Breast epithelium (tissue), 4 donors: ENCODE measurements around the gene PALM2AKAP2. TPM values are rescaled to one million over a fixed set of nuclear protein-coding genes. Genes with fewer than 3 reads are reported as not detected.

Experiments used
- DNase-seq, 2 donors: peaks; one replicate each; pipeline ENCODE4 v3.0.0-alpha.2; 2019; ENCODE audit warnings: low spot score in 2 of 2
- H3K27ac ChIP-seq, 2 donors: fragments of 200-600 bp; sonication (generic) in 1 of 2; one replicate each; pipeline ENCODE4 v1.5.1; 2016 to 2019; ENCODE audit warnings: mild to moderate bottlenecking in 1 of 2
- H3K27me3 ChIP-seq, 2 donors: fragments of 200-600 bp; sonication (generic) in 1 of 2; one replicate each; pipeline versions ENCODE4 v1.5.1 to v1.6.0; 2017 to 2019; ENCODE audit warnings: control low read depth in 1 of 2, mild to moderate bottlenecking in 1 of 2
- H3K36me3 ChIP-seq: fragments of 200-600 bp; one replicate; pipeline ENCODE4 v1.5.1; 2019
- H3K4me1 ChIP-seq, 2 donors: fragments of 200-600 bp; sonication (generic); one replicate each; pipeline ENCODE4 v1.5.1; 2016 to 2019; ENCODE audit warnings: control low read depth in 1 of 2
- H3K4me3 ChIP-seq, 3 donors: fragments of 200-600 bp; sonication (generic); 1 replicate in 2 of 3; 2 replicates in 1 of 3; pipeline ENCODE4 v1.5.1; 2016 to 2019; ENCODE audit warnings: mild to moderate bottlenecking in 3 of 3, moderate library complexity in 2 of 3
- H3K9me3 ChIP-seq, 2 donors: fragments of 200-600 bp; sonication (generic) in 1 of 2; one replicate each; pipeline ENCODE4 v1.5.1; 2016 to 2019; ENCODE audit warnings: control low read depth in 1 of 2
- CTCF ChIP-seq, 3 donors: fragments of 450-650 bp; IDR thresholded peaks; one replicate each; pipeline ENCODE4 v1.5.1; 2016 to 2017; ENCODE audit warnings: antibody characterized with exemption in 3 of 3, mild to moderate bottlenecking in 3 of 3, moderate library complexity in 3 of 3
- POLR2A ChIP-seq: fragments of 450-650 bp; IDR thresholded peaks from one replicate; pipeline ENCODE4 v1.6.1; 2016; ENCODE audit warnings: antibody characterized with exemption, mild to moderate bottlenecking, moderate library complexity
- intact Hi-C: fragments of 100-400 bp; cut with DNase I; formaldehyde crosslinking; loops from one replicate; pipeline ENCODE4 v1.15.1; 2023; ENCODE audit warnings: low total_unique reads
- total RNA-seq, 3 donors: library from RNA; depleted of rRNA; stranded (reverse); fragments of >200 nt; gene quantifications; one replicate each; pipeline ENCODE4 v1.1.0, GENCODE V29; 2016

Gene PALM2AKAP2
- total RNA-seq, 3 donors from 2014 or later, result 6.4 to 41.4 (median 8.8) TPM

GRCh38 chr9:109826559-109826958, 46.6 kb downstream of the PALM2AKAP2 start:
- H3K27ac ChIP-seq, result no peak overlapping the region
- no peak for TF ChIP-seq POLR2A
- H3K36me3 ChIP-seq, result no peaks in the 10 kb centered on the region
- H3K4me1 ChIP-seq, result no peaks in the 10 kb centered on the region
- H3K4me3 ChIP-seq, result no peak overlapping the region
- no peaks in the 10 kb centered on the region for H3K27me3 ChIP-seq
- intact Hi-C loops, result loop anchor here (10.0 kb wide), 1 partner anchor 252 kb away; no protein-coding TSS in a partner anchor
- DNase-seq, result no peak
- no peaks in the 10 kb centered on the region for H3K9me3 ChIP-seq

- DNase-seq, result no peak
- no peak for TF ChIP-seq POLR2A
- TF ChIP-seq CTCF (IDR thresholded peaks at IDR 0.05), result no peak
- Histone ChIP-seq H3K27me3 (no peaks in the 10 kb centered on the region), H3K36me3 (no peaks in the 10 kb centered on the region), H3K27ac (no peak overlapping the region), H3K4me3 (no peak overlapping the region), H3K4me1 (no peaks in the 10 kb centered on the region), H3K9me3 (no peaks in the 10 kb centered on the region)
- intact Hi-C loops, result loop anchor here (10.0 kb wide), 1 partner anchor 253 kb away; no protein-coding TSS in a partner anchor
These were observed 48.3 kb downstream of the PALM2AKAP2 start for GRCh38 chr9:109828254-109828653.
